ENCODE results near the gene GLIS2. TPM values are rescaled to one million over a fixed set of nuclear protein-coding genes. Genes with fewer than 3 reads are reported as not detected.

Gene GLIS2
- total and polyA plus RNA-seq, 2 donors: 0.85 to 3.0 TPM

DNA sequence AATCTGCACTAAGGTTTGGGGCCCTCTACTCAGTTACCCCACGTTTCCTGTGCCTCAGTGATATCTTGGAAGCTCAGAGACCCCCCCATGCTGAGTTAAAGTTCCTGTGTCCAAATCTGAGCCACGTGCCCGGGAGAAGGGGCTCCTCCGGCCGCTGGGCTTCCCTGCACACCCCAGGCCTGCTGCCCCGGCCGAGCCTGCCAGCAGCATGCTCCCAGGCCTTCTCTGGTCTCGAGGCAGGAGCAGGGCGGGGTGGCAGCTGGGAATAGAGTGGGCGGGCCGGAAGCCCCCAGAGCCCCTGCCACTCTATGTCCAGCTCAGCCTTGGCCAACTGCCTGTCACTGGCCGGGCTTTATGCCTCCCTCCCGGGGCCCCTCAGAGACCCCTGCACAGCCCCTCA, 50.1 kb downstream of the GLIS2 start:
- Histone ChIP-seq H3K27me3 (ENCODE audit: control insufficient read depth in 2 of 2, insufficient read depth in 1 of 2, low read length in 1 of 2) (no peaks in the 10 kb centered on the region), H3K36me3 (ENCODE audit: control insufficient read depth in 2 of 2, insufficient read depth in 2 of 2, low read length in 1 of 2) (peaks cover 27 to 37% of the 10 kb centered on the region in 2 donors), H3K4me3 (ENCODE audit: low read length in 2 of 2) (no peak overlapping the region), H3K4me1 (ENCODE audit: control insufficient read depth in 2 of 2, insufficient read depth in 2 of 2, low read length in 2 of 2) (peaks cover 0 to 11% of the 10 kb centered on the region in 2 donors), H3K27ac (ENCODE audit: low read depth in 1 of 2, low read length in 1 of 2) (no peak overlapping the region), H3K9me3 (ENCODE audit: control insufficient read depth in 2 of 2, insufficient read depth in 1 of 2, low read length in 1 of 2) (peaks cover 0 to 1% of the 10 kb centered on the region in 2 donors)
- no peak for DNase-seq (ENCODE audit: low read depth in 6 of 9, low spot score in 9 of 9)
- 98% methylated on average over 13 of the region's 13 CpGs for WGBS

DNA sequence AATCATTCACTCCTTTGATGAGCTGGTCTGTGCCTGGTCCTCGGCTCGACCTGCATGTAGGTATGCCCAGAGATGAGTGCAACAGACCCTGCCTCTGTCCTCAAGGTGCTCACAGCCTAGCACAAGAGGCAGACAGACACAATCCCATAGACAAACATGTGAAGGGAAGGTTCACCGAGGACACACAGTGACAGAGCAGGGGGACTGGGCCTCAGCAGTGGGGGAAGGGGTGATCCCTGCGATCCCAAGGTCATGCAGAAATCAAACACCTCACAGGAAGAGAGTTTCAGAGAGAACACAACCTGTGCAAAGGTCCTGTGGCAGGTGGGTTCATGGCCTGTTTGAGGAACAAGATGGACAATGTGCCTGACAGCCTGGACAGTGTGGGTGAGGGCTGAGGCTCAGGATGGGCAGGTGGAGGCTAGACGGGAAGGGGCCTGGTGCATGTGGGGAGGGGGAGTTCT, 51.6 kb downstream of the GLIS2 start:
- H3K27me3 ChIP-seq (ENCODE audit: control insufficient read depth in 2 of 2, insufficient read depth in 1 of 2, low read length in 1 of 2): peaks cover 4 to 9% of the 10 kb centered on the region in 2 donors
- H3K27ac ChIP-seq (ENCODE audit: low read depth in 1 of 2, low read length in 1 of 2): no peak overlapping the region
- peaks cover 9 to 21% of the 10 kb centered on the region in 2 donors for H3K4me1 ChIP-seq (ENCODE audit: control insufficient read depth in 2 of 2, insufficient read depth in 2 of 2, low read length in 2 of 2)
- H3K4me3 ChIP-seq (ENCODE audit: low read length in 2 of 2): no peak overlapping the region
- H3K9me3 ChIP-seq (ENCODE audit: control insufficient read depth in 2 of 2, insufficient read depth in 1 of 2, low read length in 1 of 2): no peaks in the 10 kb centered on the region
- peaks cover 16 to 24% of the 10 kb centered on the region in 2 donors for H3K36me3 ChIP-seq (ENCODE audit: control insufficient read depth in 2 of 2, insufficient read depth in 2 of 2, low read length in 1 of 2)
- 99% methylated on average over 5 of the region's 5 CpGs for WGBS
- no peak for DNase-seq (ENCODE audit: low read depth in 6 of 9, low spot score in 9 of 9)

DNA sequence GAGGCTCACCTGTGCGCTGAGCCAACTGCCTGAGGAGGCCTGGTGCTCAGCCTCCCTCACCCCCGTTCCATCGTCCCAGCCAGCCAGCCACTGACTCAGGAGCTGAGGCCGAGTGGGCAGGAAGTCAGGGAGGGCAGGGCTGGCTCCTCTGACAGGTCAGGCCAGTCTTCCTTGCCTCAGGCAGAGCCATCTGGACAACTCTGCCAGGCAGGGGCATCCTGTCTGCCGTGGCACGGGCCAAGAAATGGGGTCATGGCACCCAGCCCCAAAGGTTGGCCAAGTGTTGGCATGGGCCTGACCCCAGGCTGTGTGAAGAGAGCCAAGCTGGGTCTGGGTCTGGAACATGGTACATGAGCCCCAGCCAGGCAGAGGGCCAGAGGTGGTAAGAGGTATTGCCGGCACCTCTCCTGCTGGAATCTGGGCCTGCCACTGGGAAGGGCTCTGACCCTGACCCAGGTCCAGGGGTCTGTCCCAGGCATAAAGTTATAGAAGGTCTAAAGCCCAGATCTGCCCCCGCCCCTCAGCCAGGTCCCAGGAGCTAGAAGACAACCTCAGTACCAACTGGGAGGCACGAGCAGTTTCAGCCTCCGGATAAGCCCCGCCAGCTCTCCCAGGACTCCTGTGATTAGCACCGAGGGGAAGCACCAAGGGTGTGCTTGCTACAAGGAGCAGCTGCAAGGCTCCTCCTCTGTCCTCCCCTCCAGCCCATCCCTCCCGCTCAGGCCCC, 53.3 kb downstream of the GLIS2 start:
- Histone ChIP-seq H3K4me3 (ENCODE audit: low read length in 2 of 2) (no peak overlapping the region), H3K27me3 (ENCODE audit: control insufficient read depth in 2 of 2, insufficient read depth in 1 of 2, low read length in 1 of 2) (peaks cover 10 to 19% of the 10 kb centered on the region in 2 donors), H3K27ac (ENCODE audit: low read depth in 1 of 2, low read length in 1 of 2) (no peak overlapping the region), H3K9me3 (ENCODE audit: control insufficient read depth in 2 of 2, insufficient read depth in 1 of 2, low read length in 1 of 2) (no peaks in the 10 kb centered on the region), H3K4me1 (ENCODE audit: control insufficient read depth in 2 of 2, insufficient read depth in 2 of 2, low read length in 2 of 2) (peaks cover 10 to 26% of the 10 kb centered on the region in 2 donors), H3K36me3 (ENCODE audit: control insufficient read depth in 2 of 2, insufficient read depth in 2 of 2, low read length in 1 of 2) (peaks cover 7 to 16% of the 10 kb centered on the region in 2 donors)
- WGBS: 95% methylated on average over 13 of the region's 13 CpGs
- no peak for DNase-seq (ENCODE audit: low read depth in 6 of 9, low spot score in 9 of 9)

GRCh38 chr16:4370151-4370550, 54.3 kb downstream of the GLIS2 start:
- peaks cover 10 to 19% of the 10 kb centered on the region in 2 donors for H3K27me3 ChIP-seq (ENCODE audit: control insufficient read depth in 2 of 2, insufficient read depth in 1 of 2, low read length in 1 of 2)
- no peak for DNase-seq (ENCODE audit: low read depth in 6 of 9, low spot score in 9 of 9)
- 93% methylated on average over 3 of the region's 3 CpGs for WGBS
- H3K4me3 ChIP-seq (ENCODE audit: low read length in 2 of 2): no peak overlapping the region
- peaks cover 10 to 26% of the 10 kb centered on the region in 2 donors for H3K4me1 ChIP-seq (ENCODE audit: control insufficient read depth in 2 of 2, insufficient read depth in 2 of 2, low read length in 2 of 2)
- H3K27ac ChIP-seq (ENCODE audit: low read depth in 1 of 2, low read length in 1 of 2): peak overlapping the region in 1 of 2 donors; percentile 74
- H3K9me3 ChIP-seq (ENCODE audit: control insufficient read depth in 2 of 2, insufficient read depth in 1 of 2, low read length in 1 of 2): no peaks in the 10 kb centered on the region
- H3K36me3 ChIP-seq (ENCODE audit: control insufficient read depth in 2 of 2, insufficient read depth in 2 of 2, low read length in 1 of 2): peaks cover 2 to 6% of the 10 kb centered on the region in 2 donors

DNA sequence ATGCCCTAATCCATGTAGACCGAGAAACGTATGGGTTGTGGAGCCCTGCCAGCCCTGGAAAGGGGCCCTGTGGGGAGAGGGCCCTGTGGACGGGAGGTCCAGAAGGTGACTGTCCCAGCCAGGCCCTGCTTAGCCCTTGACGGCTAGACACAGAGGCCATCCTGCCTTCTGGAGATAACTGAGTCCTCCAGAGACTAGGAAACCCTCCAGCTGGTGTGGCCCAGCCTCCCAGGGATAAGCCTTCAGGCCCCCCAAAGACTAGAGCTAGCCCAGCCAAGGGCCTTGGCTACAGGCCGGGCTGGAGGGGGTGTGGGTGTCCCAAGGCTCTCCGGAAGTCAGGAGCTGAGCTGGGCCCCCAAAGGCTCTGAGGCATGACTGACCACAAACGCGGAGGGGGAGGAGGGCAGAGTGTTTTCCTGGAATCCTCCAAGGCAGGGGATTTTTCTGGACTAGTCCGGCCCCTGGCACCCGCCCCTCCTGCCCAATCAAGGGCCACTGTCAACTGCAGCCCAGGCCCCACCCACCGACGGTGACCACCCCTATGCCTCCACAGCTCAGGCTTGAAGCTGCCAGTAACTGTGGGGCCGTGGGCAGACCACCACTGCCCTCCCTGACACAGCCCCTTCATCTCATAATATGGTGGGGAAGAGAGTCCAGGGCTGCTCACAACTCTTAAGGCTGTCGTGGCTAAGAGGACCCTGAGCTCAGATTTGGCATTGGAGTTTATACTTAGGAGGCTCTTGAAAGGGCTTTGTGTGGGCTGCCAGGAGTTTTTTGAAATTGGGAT, 54.9 kb downstream of the GLIS2 start:
- Histone ChIP-seq H3K4me3 (ENCODE audit: low read length in 2 of 2) (no peak overlapping the region), H3K4me1 (ENCODE audit: control insufficient read depth in 2 of 2, insufficient read depth in 2 of 2, low read length in 2 of 2) (peaks cover 10 to 26% of the 10 kb centered on the region in 2 donors), H3K27ac (ENCODE audit: low read depth in 1 of 2, low read length in 1 of 2) (peak overlapping the region; percentile 9 to 74), H3K9me3 (ENCODE audit: control insufficient read depth in 2 of 2, insufficient read depth in 1 of 2, low read length in 1 of 2) (no peaks in the 10 kb centered on the region), H3K36me3 (ENCODE audit: control insufficient read depth in 2 of 2, insufficient read depth in 2 of 2, low read length in 1 of 2) (peaks cover 1 to 2% of the 10 kb centered on the region in 2 donors), H3K27me3 (ENCODE audit: control insufficient read depth in 2 of 2, insufficient read depth in 1 of 2, low read length in 1 of 2) (peaks cover 10 to 19% of the 10 kb centered on the region in 2 donors)
- no peak for DNase-seq (ENCODE audit: low read depth in 6 of 9, low spot score in 9 of 9)
- WGBS: 89% methylated on average over 14 of the region's 14 CpGs

DNA sequence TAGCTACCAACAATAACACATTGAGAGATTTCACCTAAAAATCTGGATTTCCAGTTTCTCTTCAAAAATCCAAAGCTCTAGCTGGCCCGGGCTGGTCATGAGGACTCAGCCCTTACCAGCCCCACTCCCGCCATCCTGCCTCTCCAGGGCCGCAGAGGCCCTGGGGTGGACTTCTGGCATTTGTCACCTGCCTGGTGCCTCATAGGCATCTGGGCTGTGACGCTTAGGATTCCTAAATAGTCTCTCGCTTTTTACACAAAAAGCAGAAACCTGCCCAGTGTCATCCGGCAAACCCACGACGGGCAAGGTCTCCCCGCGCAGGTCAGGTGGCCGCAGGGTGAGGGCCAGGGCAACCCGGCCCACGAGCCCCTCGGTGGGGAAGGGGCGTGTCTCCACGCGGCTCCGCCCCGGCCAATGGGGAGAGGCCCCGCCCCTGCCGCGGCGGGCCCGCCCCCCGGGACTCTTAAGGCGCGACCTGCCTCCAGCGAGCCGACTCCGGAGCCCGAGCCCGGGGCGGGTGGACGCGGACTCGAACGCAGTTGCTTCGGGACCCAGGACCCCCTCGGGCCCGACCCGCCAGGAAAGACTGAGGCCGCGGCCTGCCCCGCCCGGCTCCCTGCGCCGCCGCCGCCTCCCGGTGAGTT, 55.6 kb downstream of the GLIS2 start, which contains the start of gene VASN:
TSS of gene VASN (plus strand) at position 492 of the 644 bp plus-strand sequence. CDS start 9,030 bp downstream, outside the sequence.
- DNase-seq (ENCODE audit: low read depth in 6 of 9, low spot score in 9 of 9): peak in 7 of 9 donors; percentile 33 to 75 (median 60)
- Histone ChIP-seq H3K27ac (ENCODE audit: low read depth in 1 of 2, low read length in 1 of 2) (peak within 1 kb of the TSS; percentile 31 to 74), H3K4me3 (ENCODE audit: low read length in 2 of 2) (peak within 1 kb of the TSS; percentile 33 to 57), H3K4me1 (ENCODE audit: control insufficient read depth in 2 of 2, insufficient read depth in 2 of 2, low read length in 2 of 2) (peaks cover 10 to 29% of the 10 kb centered on the region in 2 donors), H3K27me3 (ENCODE audit: control insufficient read depth in 2 of 2, insufficient read depth in 1 of 2, low read length in 1 of 2) (peaks cover 10 to 19% of the 10 kb centered on the region in 2 donors), H3K36me3 (ENCODE audit: control insufficient read depth in 2 of 2, insufficient read depth in 2 of 2, low read length in 1 of 2) (no peaks in the 10 kb centered on the region), H3K9me3 (ENCODE audit: control insufficient read depth in 2 of 2, insufficient read depth in 1 of 2, low read length in 1 of 2) (no peaks in the 10 kb centered on the region)
- 8% methylated on average over 50 of the region's 50 CpGs for WGBS

DNA sequence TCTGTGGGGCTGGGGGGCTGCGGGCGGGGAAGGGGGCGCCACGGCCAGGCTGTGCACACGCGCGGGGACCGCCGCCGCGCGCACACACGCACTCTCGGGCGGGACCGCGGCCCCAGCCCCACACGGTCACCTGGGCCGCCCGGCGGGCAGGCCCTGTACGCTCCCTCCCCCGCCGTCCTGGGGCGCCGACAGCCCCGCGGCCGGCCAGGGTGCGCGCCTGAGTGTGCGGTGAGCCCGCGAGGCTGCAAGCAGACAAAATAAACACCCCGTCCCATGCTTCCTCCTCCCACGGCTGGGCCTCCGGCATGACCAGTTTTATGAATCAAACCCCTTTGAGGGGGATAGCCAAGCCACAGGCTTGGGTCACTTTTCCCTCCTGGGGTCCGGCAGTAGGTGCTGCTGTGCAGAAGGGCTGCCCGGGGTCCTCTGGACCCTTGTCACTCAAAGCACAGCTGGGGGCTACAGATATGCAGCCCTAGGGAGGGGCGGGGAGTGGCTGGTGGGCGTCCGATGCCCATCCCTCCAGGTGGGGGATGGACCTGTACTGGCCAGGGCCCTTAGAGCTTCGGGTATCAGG, 56.2 kb downstream of the GLIS2 start:
- no peak for DNase-seq (ENCODE audit: low read depth in 6 of 9, low spot score in 9 of 9)
- Histone ChIP-seq H3K4me1 (ENCODE audit: control insufficient read depth in 2 of 2, insufficient read depth in 2 of 2, low read length in 2 of 2) (peaks cover 10 to 29% of the 10 kb centered on the region in 2 donors), H3K4me3 (ENCODE audit: low read length in 2 of 2) (peak overlapping the region; percentile 33 to 57), H3K27me3 (ENCODE audit: control insufficient read depth in 2 of 2, insufficient read depth in 1 of 2, low read length in 1 of 2) (peaks cover 10 to 19% of the 10 kb centered on the region in 2 donors), H3K27ac (ENCODE audit: low read depth in 1 of 2, low read length in 1 of 2) (no peak overlapping the region), H3K9me3 (ENCODE audit: control insufficient read depth in 2 of 2, insufficient read depth in 1 of 2, low read length in 1 of 2) (no peaks in the 10 kb centered on the region), H3K36me3 (ENCODE audit: control insufficient read depth in 2 of 2, insufficient read depth in 2 of 2, low read length in 1 of 2) (peaks cover 0 to 4% of the 10 kb centered on the region in 2 donors)
- 12% methylated on average over 43 of the region's 43 CpGs for WGBS

- no peak for DNase-seq (ENCODE audit: low read depth in 6 of 9, low spot score in 9 of 9)
Observed at GRCh38 chr16:4372578-4373355, 56.9 kb downstream of the GLIS2 start.

More at GRCh38 chr16:4372578-4373355, 56.9 kb downstream of the GLIS2 start:
- Histone ChIP-seq H3K27me3 (ENCODE audit: control insufficient read depth in 2 of 2, insufficient read depth in 1 of 2, low read length in 1 of 2) (peaks cover 10 to 19% of the 10 kb centered on the region in 2 donors), H3K27ac (ENCODE audit: low read depth in 1 of 2, low read length in 1 of 2) (no peak overlapping the region), H3K9me3 (ENCODE audit: control insufficient read depth in 2 of 2, insufficient read depth in 1 of 2, low read length in 1 of 2) (no peaks in the 10 kb centered on the region), H3K4me3 (ENCODE audit: low read length in 2 of 2) (peak overlapping the region; percentile 33 to 57), H3K4me1 (ENCODE audit: control insufficient read depth in 2 of 2, insufficient read depth in 2 of 2, low read length in 2 of 2) (peaks cover 10 to 29% of the 10 kb centered on the region in 2 donors), H3K36me3 (ENCODE audit: control insufficient read depth in 2 of 2, insufficient read depth in 2 of 2, low read length in 1 of 2) (peaks cover 0 to 4% of the 10 kb centered on the region in 2 donors)
- 94% methylated on average over 10 of the region's 10 CpGs for WGBS
